H1 (cell line): ENCODE results near the gene CEP95. TPM values are rescaled to one million over a fixed set of nuclear protein-coding genes. Genes with fewer than 3 reads are reported as not detected.

Experiments
- CTCF ChIA-PET: fragments of 300-600 bp; sonication (Branson Sonifier 250); formaldehyde crosslinking; loops from one replicate; lab custom pipeline; 2021; ENCODE audit not compliant: partially characterized antibody; lab: Charles Lee
- POLR2A ChIA-PET: fragments of 300-600 bp; sonication (Branson Sonifier 250); formaldehyde crosslinking; loops from one replicate; lab custom pipeline; 2021; ENCODE audit warnings: inconsistent platforms; ENCODE audit not compliant: partially characterized antibody; lab: Charles Lee
- DNase-seq, 2 experiments: peaks; one replicate each; pipeline versions ENCODE4 v3.0.0 to v3.0.0-alpha.2; 2010 to 2022; ENCODE audit warnings: low spot score in 2 of 2, low read depth in 1 of 2, mixed read lengths in 1 of 2
- FAIRE-seq: peaks from 2 replicates; lab custom pipeline; 2011; peaks lifted over from hg19 to GRCh38; lab: Jason Lieb, UNC
- H2AFZ ChIP-seq: 2 replicates; pipeline ENCODE4 v1.8.1; 2012; ENCODE audit warnings: low read length, inconsistent platforms
- H2AK5ac ChIP-seq: 2 replicates; pipeline ENCODE4 v1.6.1; 2013; ENCODE audit warnings: low read depth, low read length
- H2BK120ac ChIP-seq: replicated peaks from 2 replicates; pipeline ENCODE3; 2013; ENCODE audit warnings: low read depth, low read length, inconsistent platforms
- H2BK12ac ChIP-seq: 2 replicates; pipeline ENCODE4 v1.6.1; 2013; ENCODE audit warnings: low read depth, low read length
- H2BK15ac ChIP-seq: 2 replicates; pipeline ENCODE4 v1.6.1; 2013; ENCODE audit warnings: low read length
- H2BK20ac ChIP-seq: 2 replicates; pipeline ENCODE4 v1.6.1; 2013; ENCODE audit warnings: low read length
- H2BK5ac ChIP-seq: 2 replicates; pipeline ENCODE4 v1.6.1; 2013; ENCODE audit warnings: low read depth, low read length
- H3K14ac ChIP-seq: 2 replicates; pipeline ENCODE4 v1.6.1; 2013; ENCODE audit warnings: inconsistent platforms; ENCODE audit not compliant: insufficient read length
- H3K18ac ChIP-seq: 2 replicates; pipeline ENCODE4 v1.6.1; 2013; ENCODE audit warnings: low read length; ENCODE audit errors: extremely low read depth
- H3K23ac ChIP-seq: 2 replicates; pipeline ENCODE4 v1.6.1; 2013; ENCODE audit warnings: inconsistent platforms; ENCODE audit not compliant: insufficient read length
- H3K23me2 ChIP-seq: 2 replicates; pipeline ENCODE4 v1.6.1; 2013; ENCODE audit warnings: low read depth, low read length
- H3K27ac ChIP-seq: 2 replicates; pipeline ENCODE4 v1.6.1; 2011; ENCODE audit warnings: low read depth, low read length, inconsistent platforms
- H3K27me3 ChIP-seq, 4 experiments: replicated peaks in 1 of 4; 1 replicate in 1 of 4; 2 replicates in 3 of 4; pipeline versions ENCODE4 v1.6.1 to v1.8.1; 2011 to 2013; ENCODE audit warnings: low read length in 3 of 4, mild to moderate bottlenecking in 3 of 4, inconsistent platforms in 2 of 4, mixed read lengths in 2 of 4, moderate library complexity in 1 of 4; ENCODE audit not compliant: control insufficient read depth in 3 of 4, insufficient read depth in 3 of 4; ENCODE audit errors: extremely low read depth in 1 of 4
- H3K36me3 ChIP-seq, 4 experiments: 2 replicates each; pipeline versions ENCODE4 v1.6.1 to v1.8.1; 2011 to 2013; ENCODE audit warnings: mild to moderate bottlenecking in 4 of 4, low read length in 3 of 4, moderate library complexity in 2 of 4, control low read depth in 1 of 4, inconsistent platforms in 1 of 4; ENCODE audit not compliant: insufficient read depth in 4 of 4, control insufficient read depth in 2 of 4
- H3K4ac ChIP-seq: replicated peaks from 2 replicates; pipeline ENCODE3; 2013; ENCODE audit warnings: low read length, low read depth, mixed read lengths, inconsistent platforms; ENCODE audit not compliant: insufficient read length
- H3K4me1 ChIP-seq, 4 experiments: replicated peaks in 1 of 4; 1 replicate in 1 of 4; 2 replicates in 3 of 4; pipeline versions ENCODE4 v1.6.1 to v1.8.1; 2011 to 2013; ENCODE audit warnings: low read length in 3 of 4, inconsistent platforms in 2 of 4, mixed read lengths in 1 of 4; ENCODE audit not compliant: insufficient read depth in 4 of 4, control insufficient read depth in 3 of 4
- H3K4me2 ChIP-seq, 2 experiments: 2 replicates each; pipeline versions ENCODE4 v1.6.1 to v1.8.1; 2011 to 2013; ENCODE audit warnings: low read depth in 2 of 2, low read length in 2 of 2, control low read depth in 1 of 2, inconsistent platforms in 1 of 2, mild to moderate bottlenecking in 1 of 2; ENCODE audit not compliant: insufficient read depth in 1 of 2
- H3K4me3 ChIP-seq, 4 experiments: fragments of 200-600, 300-600 bp in 1 of 4; sonication (generic), shearing (Covaris generic), sonication (Bioruptor Twin) in 1 of 4; 2 replicates each; pipeline versions ENCODE4 v1.5.1 to v1.8.1; 2011 to 2016; ENCODE audit warnings: low read length in 4 of 4, low read depth in 3 of 4, control low read depth in 2 of 4, inconsistent platforms in 2 of 4, mild to moderate bottlenecking in 2 of 4, mixed read lengths in 1 of 4, moderate library complexity in 1 of 4; ENCODE audit not compliant: insufficient read depth in 2 of 4; ENCODE audit errors: extremely low read depth in 1 of 4
- H3K56ac ChIP-seq: replicated peaks from 2 replicates; pipeline ENCODE3; 2013; ENCODE audit warnings: low read depth, mild to moderate bottlenecking, mixed read lengths, low read length, inconsistent platforms; ENCODE audit not compliant: insufficient read length
- H3K79me1 ChIP-seq: 2 replicates; pipeline ENCODE4 v1.6.1; 2013; ENCODE audit warnings: low read depth, low read length, control low read depth
- H3K79me2 ChIP-seq, 2 experiments: 2 replicates each; pipeline versions ENCODE4 v1.6.1 to v1.8.1; 2012 to 2013; ENCODE audit warnings: low read length in 2 of 2, mild to moderate bottlenecking in 2 of 2, inconsistent platforms in 1 of 2; ENCODE audit not compliant: insufficient read depth in 2 of 2, control insufficient read depth in 1 of 2
- H3K9ac ChIP-seq, 4 experiments: replicated peaks in 1 of 4; 1 replicate in 1 of 4; 2 replicates in 3 of 4; pipeline versions ENCODE4 v1.6.1 to v1.8.1; 2011 to 2013; ENCODE audit warnings: low read depth in 3 of 4, low read length in 3 of 4, control low read depth in 2 of 4, mild to moderate bottlenecking in 2 of 4, moderate library complexity in 2 of 4, inconsistent platforms in 1 of 4; ENCODE audit errors: extremely low read depth in 1 of 4
- H3K9me3 ChIP-seq, 2 experiments: 2 replicates each; pipeline versions ENCODE4 v1.6.1 to v1.8.1; 2012 to 2013; ENCODE audit warnings: mild to moderate bottlenecking in 2 of 2, moderate library complexity in 2 of 2, control low read depth in 1 of 2, inconsistent platforms in 1 of 2, low read depth in 1 of 2, low read length in 1 of 2, mixed read lengths in 1 of 2; ENCODE audit not compliant: insufficient read depth in 2 of 2
- H4K20me1 ChIP-seq, 2 experiments: replicated peaks in 1 of 2; 2 replicates each; pipeline versions ENCODE3 to v1.8.1; 2011 to 2013; ENCODE audit warnings: inconsistent platforms in 2 of 2, low read length in 2 of 2, mild to moderate bottlenecking in 1 of 2; ENCODE audit not compliant: insufficient read depth in 2 of 2, control insufficient read depth in 1 of 2
- H4K5ac ChIP-seq: 2 replicates; pipeline ENCODE4 v1.6.1; 2013; ENCODE audit warnings: low read length, low read depth, mixed read lengths, inconsistent platforms; ENCODE audit not compliant: insufficient read length
- H4K8ac ChIP-seq: 2 replicates; pipeline ENCODE4 v1.8.0; 2013; ENCODE audit warnings: mild to moderate bottlenecking, moderate library complexity, low read length, inconsistent platforms; ENCODE audit not compliant: insufficient read depth; ENCODE audit errors: extremely low read depth
- H4K91ac ChIP-seq: replicated peaks from 2 replicates; pipeline ENCODE3; 2013; ENCODE audit warnings: low read length, mixed read lengths, inconsistent platforms; ENCODE audit not compliant: insufficient read length
- ASH2L ChIP-seq: fragments of 200-600, 300-600 bp; sonication (generic); IDR thresholded peaks from one replicate; pipeline ENCODE4 v1.7.1; 2017; ENCODE audit warnings: low read length
- HDAC6 ChIP-seq: IDR thresholded peaks from one replicate; pipeline ENCODE4 v1.7.1; 2012; ENCODE audit warnings: low read depth, mild to moderate bottlenecking, inconsistent platforms, low read length, moderate library complexity
- SIX5 ChIP-seq: IDR thresholded peaks from 2 replicates; pipeline ENCODE4 v1.6.1; 2011; ENCODE audit warnings: mild to moderate bottlenecking, low read depth, low read length
- SP4 ChIP-seq: IDR thresholded peaks from 2 replicates; pipeline ENCODE4 v1.6.1; 2012; ENCODE audit warnings: low read length, inconsistent platforms
- WGBS, 2 experiments: shearing (Covaris generic) in 1 of 2; methylation state at CpG; one replicate each; pipeline versions ENCODE4 v1.1.6 to v1.1.7; 2013 to 2015; ENCODE audit warnings: low lambda C conversion rate in 2 of 2, mixed read lengths in 2 of 2, inconsistent platforms in 1 of 2, low coverage in 1 of 2, missing lambda C conversion rate in 1 of 2; ENCODE audit not compliant: insufficient replicate concordance in 2 of 2, insufficient coverage in 1 of 2, insufficient read length in 1 of 2; ENCODE audit errors: extremely low coverage in 1 of 2, missing lambda C conversion rate in 1 of 2; 5-methylcytosine and 5-hydroxymethylcytosine counted together
- polyA plus RNA-seq, 7 experiments: library from polyadenylated mRNA; depleted of rRNA in 3 of 7; stranded (reverse) in 5 of 7; unstranded in 2 of 7; fragments of >200 nt in 5 of 7; fragments of 200-250 nt in 2 of 7; gene quantifications; 1 replicate in 5 of 7; 2 replicates in 1 of 7; 4 replicates in 1 of 7; pipeline versions ENCODE4 v1.2.1 to v1.2.3, GENCODE V29; 2011 to 2013; ENCODE audit warnings: missing spikeins in 2 of 7, mixed read lengths in 2 of 7
- total RNA-seq: library from RNA; stranded (reverse); fragmentation: NEBNext Ultra II Directional; extraction: Animal tissue kit (Norgen Biotek cat#: 25700); gene quantifications from 2 replicates; pipeline ENCODE4 v1.2.1, GENCODE V29; 2021

The CEP95 gene
- total and polyA plus RNA-seq, 2 of the 8 experiments (the other 6 are each of a cell fraction or from before 2014, with no cell fraction given) = 22.3 to 51.5 TPM

DNA sequence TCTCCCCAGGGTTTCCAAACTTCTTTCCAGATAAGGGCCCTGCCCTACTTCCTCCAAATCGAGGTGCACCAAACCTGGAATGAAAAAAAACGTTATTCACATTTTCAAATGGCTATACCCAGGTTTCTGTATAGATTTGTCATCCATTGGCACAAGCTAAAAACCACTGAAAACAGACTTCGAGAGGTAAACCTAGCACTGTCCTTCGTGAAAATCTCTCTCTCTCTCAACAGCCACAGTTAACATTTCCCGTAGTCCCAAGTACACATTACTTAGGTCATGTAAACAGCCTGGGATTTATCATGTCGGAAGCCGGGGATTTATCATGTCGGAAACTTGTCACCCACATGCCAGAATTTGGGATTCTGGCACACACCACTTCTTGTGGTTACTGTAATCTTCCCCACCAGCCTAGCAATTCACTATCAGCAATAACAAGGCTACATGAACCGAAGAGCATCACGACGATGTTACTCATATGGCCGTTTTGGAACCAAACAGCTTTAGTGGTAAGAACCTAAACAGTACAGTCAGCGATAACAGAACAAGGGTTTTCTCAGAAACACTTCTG, 1.9 kb upstream of the CEP95 start:
- Histone ChIP-seq H2BK5ac (no peak overlapping the region; the same call in 1 of the 2 replicates), H4K20me1 (peaks cover 13 to 29% of the 10 kb centered on the region in 2 experiments), H3K9me3 (no peaks in the 10 kb centered on the region), H4K8ac (no peak overlapping the region; the same call in 1 of the 2 replicates), H3K56ac (peak overlapping the region; percentile 88), H3K23ac (no peak overlapping the region), H3K4me1 (peaks cover 0 to 10% (median 4%) of the 10 kb centered on the region in 4 experiments; a peak in 5 of 7 replicates), H2BK20ac (no peak overlapping the region), H3K4me3 (peak overlapping the region; percentile 95 to 99 (median 98)), H4K91ac (no peak overlapping the region), H3K9ac (peak overlapping the region; percentile 90 to 100 (median 96)), H3K36me3 (peaks cover 44 to 67% (median 51%) of the 10 kb centered on the region in 4 experiments), H3K23me2 (peaks cover 4% of the 10 kb centered on the region; the same call in 1 of the 2 replicates)
- CTCF ChIA-PET = interaction anchor here (0.8 to 3.4 kb wide), 4 partner anchors 13 to 85 kb away, joined by 3 to 13 read pairs (median 4); no protein-coding TSS in a partner anchor
- no peak for DNase-seq
- TF ChIP-seq SIX5 (no peak), ASH2L (peak; percentile 13), SP4 (peak; percentile 1; the same call in 1 of the 2 replicates), HDAC6 (no peak)
- TF ChIP-seq, all 59 proteins: peak for 2
- H2AFZ ChIP-seq = no peak overlapping the region
- no peak overlapping the region for H2BK12ac ChIP-seq
- peak overlapping the region; percentile 44; the same call in 1 of the 2 replicates for H2AK5ac ChIP-seq
- no peaks in the 10 kb centered on the region; the same call in 1 of the 2 replicates for H3K79me1 ChIP-seq
- H3K4ac ChIP-seq = peak overlapping the region; percentile 2
- H3K27ac ChIP-seq = peak overlapping the region; percentile 99
- H4K5ac ChIP-seq = no peak overlapping the region
- POLR2A ChIA-PET = interaction anchor here (0.6 to 7.2 kb wide), 69 partner anchors 9 to 731 kb away, joined by 3 to 320 read pairs (median 5); partner anchors contain the start of genes CCDC47, DDX42, GH1 and MILR1
- no peak for FAIRE-seq
- peak overlapping the region; percentile 75 to 85 for H3K4me2 ChIP-seq
- H3K79me2 ChIP-seq = peaks cover 34 to 90% of the 10 kb centered on the region in 2 experiments
- H3K18ac ChIP-seq = no peak overlapping the region
- no peaks in the 10 kb centered on the region for H3K27me3 ChIP-seq
- H3K14ac ChIP-seq = no peak overlapping the region
- no peak overlapping the region for H2BK15ac ChIP-seq
- no peak overlapping the region for H2BK120ac ChIP-seq
- 11% methylated on average over 13 of the region's 13 CpGs; no CpG with 5 or more reads in 1 of the 2 experiments for WGBS, 2 experiments
